H9 (cell line): Measurements from ENCODE around the gene HEYL. TPM values are rescaled to one million over a fixed set of nuclear protein-coding genes. Genes with fewer than 3 reads are reported as not detected.

ENCODE experiments used
- DNase-seq: peaks from one replicate; pipeline ENCODE4 v3.0.0-alpha.2; 2017
- H2AFZ ChIP-seq: one replicate; pipeline ENCODE4 v1.6.1; 2013; ENCODE audit warnings: mild to moderate bottlenecking, low read length, control low read depth, moderate library complexity
- H2AK5ac ChIP-seq: 2 replicates; pipeline ENCODE4 v1.6.1; 2013; ENCODE audit warnings: low read length, control low read depth, mixed read lengths; ENCODE audit not compliant: insufficient read length
- H2BK120ac ChIP-seq: one replicate; pipeline ENCODE4 v1.6.1; 2013; ENCODE audit warnings: low read depth, mild to moderate bottlenecking, low read length, control low read depth, inconsistent platforms; ENCODE audit not compliant: poor library complexity, severe bottlenecking
- H2BK12ac ChIP-seq: 2 replicates; pipeline ENCODE4 v1.6.1; 2013; ENCODE audit warnings: low read length, control low read depth, mixed read lengths, low read depth; ENCODE audit not compliant: insufficient read length
- H2BK15ac ChIP-seq: 2 replicates; pipeline ENCODE4 v1.6.1; 2013; ENCODE audit warnings: low read depth, low read length, control low read depth
- H2BK20ac ChIP-seq: one replicate; pipeline ENCODE4 v1.6.1; 2013; ENCODE audit warnings: low read depth, mild to moderate bottlenecking, low read length, control low read depth, inconsistent platforms; ENCODE audit not compliant: poor library complexity, severe bottlenecking
- H2BK5ac ChIP-seq: 2 replicates; pipeline ENCODE4 v1.6.1; 2013; ENCODE audit warnings: low read length, control low read depth, mixed read lengths; ENCODE audit not compliant: insufficient read length
- H3K14ac ChIP-seq: 2 replicates; pipeline ENCODE4 v1.6.1; 2013; ENCODE audit warnings: low read length, control low read depth; ENCODE audit not compliant: insufficient read depth
- H3K18ac ChIP-seq: 2 replicates; pipeline ENCODE4 v1.6.1; 2013; ENCODE audit warnings: low read depth, mild to moderate bottlenecking, mixed read lengths, low read length, control low read depth; ENCODE audit not compliant: insufficient read length
- H3K23ac ChIP-seq: 2 replicates; pipeline ENCODE4 v1.6.1; 2013; ENCODE audit warnings: low read length, control low read depth, mixed read lengths, low read depth; ENCODE audit not compliant: insufficient read length
- H3K23me2 ChIP-seq: 2 replicates; pipeline ENCODE4 v1.6.1; 2013; ENCODE audit warnings: low read depth, mild to moderate bottlenecking, mixed read lengths, low read length, control low read depth; ENCODE audit not compliant: insufficient read length, poor library complexity, severe bottlenecking
- H3K27ac ChIP-seq: 2 replicates; pipeline ENCODE4 v1.5.1; 2013; ENCODE audit warnings: low read length, control low read depth, mixed read lengths, low read depth; ENCODE audit not compliant: insufficient read length
- H3K27me3 ChIP-seq: 2 replicates; pipeline ENCODE4 v1.6.1; 2013; ENCODE audit warnings: low read length, control low read depth, inconsistent platforms; ENCODE audit not compliant: insufficient read depth
- H3K4ac ChIP-seq: 2 replicates; pipeline ENCODE4 v1.6.1; 2013; ENCODE audit warnings: low read depth, mild to moderate bottlenecking, control low read depth, inconsistent platforms, low read length, moderate library complexity
- H3K4me1 ChIP-seq: 2 replicates; pipeline ENCODE4 v1.6.1; 2013; ENCODE audit warnings: low read length, control low read depth, inconsistent platforms; ENCODE audit not compliant: insufficient read depth
- H3K4me2 ChIP-seq: 2 replicates; pipeline ENCODE4 v1.6.1; 2013; ENCODE audit warnings: low read length, control low read depth, mixed read lengths; ENCODE audit not compliant: insufficient read length, insufficient read depth
- H3K56ac ChIP-seq: 2 replicates; pipeline ENCODE4 v1.6.1; 2013; ENCODE audit warnings: low read depth, mild to moderate bottlenecking, mixed read lengths, low read length, control low read depth; ENCODE audit not compliant: insufficient read length
- H3K79me1 ChIP-seq: 2 replicates; pipeline ENCODE4 v1.6.1; 2013; ENCODE audit warnings: low read depth, mild to moderate bottlenecking, moderate library complexity, low read length, control low read depth, inconsistent platforms; ENCODE audit not compliant: insufficient read depth, poor library complexity, severe bottlenecking
- H3K79me2 ChIP-seq: 2 replicates; pipeline ENCODE4 v1.6.1; 2013; ENCODE audit warnings: low read length, control low read depth, inconsistent platforms; ENCODE audit not compliant: insufficient read depth
- H3K9ac ChIP-seq: 2 replicates; pipeline ENCODE4 v1.6.1; 2013; ENCODE audit warnings: low read length, control low read depth, mixed read lengths; ENCODE audit not compliant: insufficient read length; ENCODE audit errors: extremely low read depth
- H3K9me3 ChIP-seq: one replicate; pipeline ENCODE4 v1.6.1; 2013; ENCODE audit warnings: low read depth, low read length, inconsistent platforms; ENCODE audit not compliant: control insufficient read depth
- H3T11ph ChIP-seq: one replicate; pipeline ENCODE4 v1.6.1; 2013; ENCODE audit warnings: mild to moderate bottlenecking, low read length, control low read depth, inconsistent platforms
- H4K20me1 ChIP-seq: one replicate; pipeline ENCODE4 v1.6.1; 2013; ENCODE audit not compliant: control insufficient read depth, insufficient read length, insufficient read depth
- H4K5ac ChIP-seq: 2 replicates; pipeline ENCODE4 v1.6.1; 2013; ENCODE audit warnings: low read depth, mild to moderate bottlenecking, mixed read lengths, low read length, control low read depth; ENCODE audit not compliant: insufficient read length
- H4K8ac ChIP-seq: replicated peaks from 2 replicates; pipeline ENCODE4 v1.6.1; 2013; ENCODE audit warnings: low read length, control low read depth, mixed read lengths, low read depth; ENCODE audit not compliant: insufficient read length
- H4K91ac ChIP-seq: 2 replicates; pipeline ENCODE4 v1.6.1; 2013; ENCODE audit warnings: low read depth, mild to moderate bottlenecking, moderate library complexity, mixed read lengths, low read length, control low read depth; ENCODE audit not compliant: insufficient read length
- H3K27ac Mint-ChIP-seq, 3 experiments: 2 replicates in 2 of 3; 3 replicates in 1 of 3; pipeline ENCODE4 v1.8.0; 2020 to 2021; ENCODE audit warnings: mixed read lengths in 3 of 3, mild to moderate bottlenecking in 1 of 3, moderate library complexity in 1 of 3
- H3K27me3 Mint-ChIP-seq: 2 replicates; pipeline ENCODE4 v1.8.0; 2021; ENCODE audit warnings: low read depth, mild to moderate bottlenecking, moderate library complexity, mixed read lengths
- H3K36me3 Mint-ChIP-seq, 3 experiments: 2 replicates in 2 of 3; 3 replicates in 1 of 3; pipeline ENCODE4 v1.8.0; 2020 to 2021; ENCODE audit warnings: low read depth in 3 of 3, mixed read lengths in 3 of 3; ENCODE audit not compliant: insufficient read depth in 1 of 3
- H3K4me1 Mint-ChIP-seq, 2 experiments: 2 replicates each; pipeline ENCODE4 v1.8.0; 2020; ENCODE audit warnings: mixed read lengths in 2 of 2
- H3K4me3 Mint-ChIP-seq, 2 experiments: 2 replicates in 1 of 2; 3 replicates in 1 of 2; pipeline ENCODE4 v1.8.0; 2020 to 2021; ENCODE audit warnings: mild to moderate bottlenecking in 2 of 2, mixed read lengths in 2 of 2, moderate library complexity in 1 of 2
- H3K9me3 Mint-ChIP-seq, 2 experiments: 2 replicates in 1 of 2; 3 replicates in 1 of 2; pipeline ENCODE4 v1.8.0; 2020; ENCODE audit warnings: mild to moderate bottlenecking in 2 of 2, mixed read lengths in 2 of 2, moderate library complexity in 1 of 2
- WGBS: extraction: QIAGEN DNeasy Blood & Tissue Kit; methylation state at CpG from one replicate; pipeline ENCODE4 v1.1.7; 2013; ENCODE audit warnings: missing lambda C conversion rate, low lambda C conversion rate, mixed read lengths; ENCODE audit not compliant: insufficient read length; ENCODE audit errors: extremely low coverage; 5-methylcytosine and 5-hydroxymethylcytosine counted together
- total RNA-seq: library from RNA; stranded (reverse); gene quantifications from 2 replicates; pipeline ENCODE4 v1.2.1, GENCODE V29; 2021
- TF ChIP-seq, protein P1 (sequence below): fragments of 200-600 bp; sonication (generic); conservative IDR thresholded peaks from 3 replicates; pipeline ENCODE4 v1.8.0; 2021; ENCODE audit warnings: antibody characterized with exemption, mild to moderate bottlenecking

The HEYL gene
- total RNA-seq, 1 experiment from 2014 or later: 1.9 TPM

GRCh38 chr1:39576016-39576657 is 63.3 kb downstream of the HEYL start:
- Mint-ChIP-seq H3K4me1 (peaks cover 26 to 27% of the 10 kb centered on the region in 2 experiments), H3K27me3 (peaks cover 3% of the 10 kb centered on the region), H3K36me3 (peaks cover 33 to 45% (median 39%) of the 10 kb centered on the region in 3 experiments), H3K9me3 (no peaks in the 10 kb centered on the region), H3K27ac (peak overlapping the region in 1 of 3 experiments; percentile 86; a peak in 1 of 7 replicates), H3K4me3 (peak overlapping the region; percentile 85 to 92)
- no peak overlapping the region for H3T11ph ChIP-seq
- peak overlapping the region; percentile 85 for H3K9ac ChIP-seq
- peaks cover 14% of the 10 kb centered on the region for H3K23me2 ChIP-seq
- TF ChIP-seq, protein P1, sequence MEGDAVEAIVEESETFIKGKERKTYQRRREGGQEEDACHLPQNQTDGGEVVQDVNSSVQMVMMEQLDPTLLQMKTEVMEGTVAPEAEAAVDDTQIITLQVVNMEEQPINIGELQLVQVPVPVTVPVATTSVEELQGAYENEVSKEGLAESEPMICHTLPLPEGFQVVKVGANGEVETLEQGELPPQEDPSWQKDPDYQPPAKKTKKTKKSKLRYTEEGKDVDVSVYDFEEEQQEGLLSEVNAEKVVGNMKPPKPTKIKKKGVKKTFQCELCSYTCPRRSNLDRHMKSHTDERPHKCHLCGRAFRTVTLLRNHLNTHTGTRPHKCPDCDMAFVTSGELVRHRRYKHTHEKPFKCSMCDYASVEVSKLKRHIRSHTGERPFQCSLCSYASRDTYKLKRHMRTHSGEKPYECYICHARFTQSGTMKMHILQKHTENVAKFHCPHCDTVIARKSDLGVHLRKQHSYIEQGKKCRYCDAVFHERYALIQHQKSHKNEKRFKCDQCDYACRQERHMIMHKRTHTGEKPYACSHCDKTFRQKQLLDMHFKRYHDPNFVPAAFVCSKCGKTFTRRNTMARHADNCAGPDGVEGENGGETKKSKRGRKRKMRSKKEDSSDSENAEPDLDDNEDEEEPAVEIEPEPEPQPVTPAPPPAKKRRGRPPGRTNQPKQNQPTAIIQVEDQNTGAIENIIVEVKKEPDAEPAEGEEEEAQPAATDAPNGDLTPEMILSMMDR: no peak
- H3K9me3 ChIP-seq: no peaks in the 10 kb centered on the region
- H3K4me1 ChIP-seq: peaks cover 3% of the 10 kb centered on the region
- H3K56ac ChIP-seq: no peak overlapping the region
- peaks cover 32% of the 10 kb centered on the region; the same call in 1 of the 2 replicates for H3K79me2 ChIP-seq
- H3K18ac ChIP-seq: peak overlapping the region; percentile 96
- no peak overlapping the region for H2BK12ac ChIP-seq
- H3K23ac ChIP-seq: no peak overlapping the region
- H2AK5ac ChIP-seq: no peak overlapping the region
- H2BK120ac ChIP-seq: peak overlapping the region; percentile 75
- H4K91ac ChIP-seq: no peak overlapping the region
- H4K5ac ChIP-seq: no peak overlapping the region
- H4K20me1 ChIP-seq: no peaks in the 10 kb centered on the region
- no peak overlapping the region for H2AFZ ChIP-seq
- no peak overlapping the region; the same call in 1 of the 2 replicates for H3K4ac ChIP-seq
- no peak overlapping the region for H3K27ac ChIP-seq
- peak overlapping the region; percentile 77 for H3K4me2 ChIP-seq
- peak overlapping the region; percentile 92; the same call in 1 of the 2 replicates for H3K14ac ChIP-seq
- no peak overlapping the region for H2BK5ac ChIP-seq
- H2BK15ac ChIP-seq: no peak overlapping the region; the same call in 1 of the 2 replicates
- no peak overlapping the region for H4K8ac ChIP-seq
- WGBS: no CpG with 5 or more reads among the region's 87 CpGs
- H3K79me1 ChIP-seq: no peaks in the 10 kb centered on the region
- H3K27me3 ChIP-seq: no peaks in the 10 kb centered on the region
- no peak for DNase-seq
- H2BK20ac ChIP-seq: no peak overlapping the region
